Endothelial cell of umbilical vein (primary cell): ENCODE results near the gene AKAP6.

Experiments
- CTCF ChIP-seq, 2 donors: IDR thresholded peaks; 1 replicate in 1 of 2; 2 replicates in 1 of 2; pipeline ENCODE4 v1.5.1; 2011; ENCODE audit warnings: low read length in 2 of 2, mild to moderate bottlenecking in 2 of 2, moderate library complexity in 2 of 2, control low read depth in 1 of 2, inconsistent platforms in 1 of 2, low read depth in 1 of 2; ENCODE audit not compliant: insufficient read depth in 1 of 2; ENCODE audit errors: extremely low read depth in 1 of 2
- GATA2 ChIP-seq: IDR thresholded peaks from 2 replicates; pipeline ENCODE4 v1.7.0; 2011; ENCODE audit warnings: low read depth, mild to moderate bottlenecking, moderate library complexity, mixed read lengths, low read length; ENCODE audit not compliant: insufficient read length, insufficient read depth
- MYC ChIP-seq: IDR thresholded peaks from one replicate; pipeline ENCODE4 v1.6.1; 2011; ENCODE audit warnings: mild to moderate bottlenecking, low read depth, low read length
- POLR2A ChIP-seq: IDR thresholded peaks from 2 replicates; pipeline ENCODE4 v1.6.1; 2012; ENCODE audit warnings: low read depth, mild to moderate bottlenecking, control low read depth, low read length
- POLR2AphosphoS5 ChIP-seq: IDR thresholded peaks from 2 replicates; pipeline ENCODE4 v1.6.1; 2012; ENCODE audit warnings: low read depth, mild to moderate bottlenecking, control low read depth, low read length, moderate library complexity; ENCODE audit not compliant: insufficient read depth

DNA sequence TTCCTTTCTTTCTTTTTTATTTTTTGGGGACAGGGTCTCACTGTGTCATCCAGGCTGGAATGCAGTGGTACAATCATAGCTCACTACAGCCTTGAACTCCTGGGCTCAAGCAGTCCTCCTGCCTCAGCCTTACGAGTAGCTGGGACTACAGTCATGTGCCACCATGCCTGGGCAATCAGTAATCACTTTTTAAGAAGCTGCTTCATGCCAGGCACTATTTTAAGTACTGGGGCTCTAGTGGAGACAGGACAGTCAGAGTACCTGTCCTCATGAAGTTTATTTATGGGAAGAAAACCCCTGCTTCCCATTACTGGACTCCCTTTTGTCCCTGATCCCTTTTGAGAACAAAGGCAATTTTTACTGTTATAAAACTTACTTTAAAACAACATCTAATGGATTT, 485.6 kb downstream of the AKAP6 start:
- TF ChIP-seq CTCF (IDR thresholded peaks at IDR 0.05; ENCODE audit: extremely low read depth in 1 of 2, insufficient read depth in 1 of 2, low read depth in 1 of 2, low read length in 2 of 2): no peak
- no peak for TF ChIP-seq POLR2A
- no peak for TF ChIP-seq MYC
- no peak for TF ChIP-seq POLR2AphosphoS5
- TF ChIP-seq GATA2: no peak
